NB4 (cell line): ENCODE results near the gene EHD3.

Source experiments
- MYC ChIP-seq: IDR thresholded peaks from 2 replicates; pipeline ENCODE4 v1.6.1; 2011; ENCODE audit warnings: low read depth, low read length
- POLR2A ChIP-seq: IDR thresholded peaks from 2 replicates; pipeline ENCODE4 v1.6.1; 2011; ENCODE audit warnings: mild to moderate bottlenecking; ENCODE audit not compliant: insufficient read length; ENCODE audit errors: extremely low read depth
- TF ChIP-seq, protein P1 (sequence below): IDR thresholded peaks from one replicate; pipeline ENCODE4 v1.5.1; 2012; ENCODE audit warnings: low read depth, low read length
- TF ChIP-seq, protein P2 (sequence below): IDR thresholded peaks from 2 replicates; pipeline ENCODE4 v1.6.1; 2011; ENCODE audit warnings: low read depth, low read length

DNA sequence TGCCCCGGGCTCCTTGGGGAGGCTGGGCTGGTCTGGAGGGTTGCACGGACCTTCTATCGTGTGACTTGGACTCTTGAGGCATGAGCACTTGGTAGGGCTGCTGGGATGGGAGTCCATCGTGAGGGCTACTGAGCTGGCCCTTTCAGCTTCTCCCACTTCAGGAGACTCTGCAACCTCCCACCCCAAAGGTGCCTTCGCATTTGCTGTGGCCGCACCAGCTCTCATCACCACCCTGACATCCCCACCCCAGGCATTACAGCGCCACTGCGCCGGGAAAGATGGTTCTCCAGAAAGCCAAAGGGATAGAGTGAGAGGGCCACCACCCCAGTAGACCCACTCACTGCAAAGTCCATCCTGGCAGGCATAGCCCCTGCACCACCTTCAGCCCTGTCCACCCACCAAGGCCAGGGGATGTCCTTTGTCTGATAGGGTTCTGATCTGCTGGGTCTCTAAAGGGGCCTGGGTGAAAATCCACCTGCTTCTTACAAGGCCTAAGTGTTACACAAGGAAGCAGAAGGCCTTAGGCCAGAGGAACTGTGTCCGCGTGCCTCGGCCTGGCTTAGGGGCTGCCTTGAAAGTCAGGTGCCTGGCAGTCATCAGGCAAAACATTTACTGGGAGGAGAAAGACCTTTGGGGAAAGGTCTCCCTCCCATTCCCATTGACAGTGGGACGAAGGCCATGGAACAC is 5.1 kb downstream of the EHD3 start:
- TF ChIP-seq POLR2A (no peak), MYC (no peak)
- TF ChIP-seq, protein P1, sequence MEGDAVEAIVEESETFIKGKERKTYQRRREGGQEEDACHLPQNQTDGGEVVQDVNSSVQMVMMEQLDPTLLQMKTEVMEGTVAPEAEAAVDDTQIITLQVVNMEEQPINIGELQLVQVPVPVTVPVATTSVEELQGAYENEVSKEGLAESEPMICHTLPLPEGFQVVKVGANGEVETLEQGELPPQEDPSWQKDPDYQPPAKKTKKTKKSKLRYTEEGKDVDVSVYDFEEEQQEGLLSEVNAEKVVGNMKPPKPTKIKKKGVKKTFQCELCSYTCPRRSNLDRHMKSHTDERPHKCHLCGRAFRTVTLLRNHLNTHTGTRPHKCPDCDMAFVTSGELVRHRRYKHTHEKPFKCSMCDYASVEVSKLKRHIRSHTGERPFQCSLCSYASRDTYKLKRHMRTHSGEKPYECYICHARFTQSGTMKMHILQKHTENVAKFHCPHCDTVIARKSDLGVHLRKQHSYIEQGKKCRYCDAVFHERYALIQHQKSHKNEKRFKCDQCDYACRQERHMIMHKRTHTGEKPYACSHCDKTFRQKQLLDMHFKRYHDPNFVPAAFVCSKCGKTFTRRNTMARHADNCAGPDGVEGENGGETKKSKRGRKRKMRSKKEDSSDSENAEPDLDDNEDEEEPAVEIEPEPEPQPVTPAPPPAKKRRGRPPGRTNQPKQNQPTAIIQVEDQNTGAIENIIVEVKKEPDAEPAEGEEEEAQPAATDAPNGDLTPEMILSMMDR, result no peak
- TF ChIP-seq, protein P2, sequence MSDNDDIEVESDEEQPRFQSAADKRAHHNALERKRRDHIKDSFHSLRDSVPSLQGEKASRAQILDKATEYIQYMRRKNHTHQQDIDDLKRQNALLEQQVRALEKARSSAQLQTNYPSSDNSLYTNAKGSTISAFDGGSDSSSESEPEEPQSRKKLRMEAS, result no peak
